ENCODE measurements around the gene DPYD. TPM values are rescaled to one million over a fixed set of nuclear protein-coding genes. Genes with fewer than 3 reads are reported as not detected.

DPYD gene
- total RNA-seq, 1 donor from 2014 or later: 8.8 TPM

- Histone ChIP-seq H2AFZ (ENCODE audit: low read depth, low read length) (no peak overlapping the region), H3K79me2 (ENCODE audit: insufficient read depth, low read length) (no peaks in the 10 kb centered on the region), H3K36me3 (ENCODE audit: insufficient read depth, low read length) (no peaks in the 10 kb centered on the region), H3K4me1 (ENCODE audit: insufficient read depth, low read length) (no peaks in the 10 kb centered on the region), H3K4me2 (ENCODE audit: low read length) (no peak overlapping the region), H4K20me1 (ENCODE audit: insufficient read depth, low read length) (no peaks in the 10 kb centered on the region), H3K9me3 (ENCODE audit: insufficient read depth, low read depth, low read length) (no peaks in the 10 kb centered on the region), H3K9ac (ENCODE audit: low read length) (no peak overlapping the region), H3K4me3 (ENCODE audit: insufficient read depth, low read depth, low read length) (no peak overlapping the region), H3K27ac (ENCODE audit: low read depth, low read length) (no peak overlapping the region), H3K27me3 (ENCODE audit: insufficient read depth, low read length) (no peaks in the 10 kb centered on the region)
- FAIRE-seq: no peak
- no peak for DNase-seq (ENCODE audit: low read depth)
- H3K4me1 Mint-ChIP-seq (ENCODE audit: low read depth, unreplicated experiment): no peaks in the 10 kb centered on the region
- no peak overlapping the region for H3K4me3 Mint-ChIP-seq (ENCODE audit: unreplicated experiment)
- TF ChIP-seq CTCF (IDR thresholded peaks at IDR 0.05; ENCODE audit: insufficient read depth, low read depth, low read length): no peak
- TF ChIP-seq EZH2 (IDR thresholded peaks at IDR 0.05; ENCODE audit: insufficient read depth, low read length): no peak
- H3K27me3 Mint-ChIP-seq (ENCODE audit: low read depth, unreplicated experiment): no peaks in the 10 kb centered on the region
- H3K36me3 Mint-ChIP-seq (ENCODE audit: low read depth, unreplicated experiment): no peaks in the 10 kb centered on the region
- H3K9me3 Mint-ChIP-seq (ENCODE audit: unreplicated experiment): no peaks in the 10 kb centered on the region
- no peak overlapping the region for H3K27ac Mint-ChIP-seq (ENCODE audit: unreplicated experiment)
Observed at GRCh38 chr1:97533358-97533757, 387.5 kb downstream of the DPYD start.

GRCh38 chr1:97529600-97529999, 391.2 kb downstream of the DPYD start:
- no peak overlapping the region for H3K27ac ChIP-seq (ENCODE audit: low read depth, low read length)
- no peaks in the 10 kb centered on the region for H3K4me1 Mint-ChIP-seq (ENCODE audit: low read depth, unreplicated experiment)
- no peak overlapping the region for H3K4me3 Mint-ChIP-seq (ENCODE audit: unreplicated experiment)
- H3K4me1 ChIP-seq (ENCODE audit: insufficient read depth, low read length): no peaks in the 10 kb centered on the region
- FAIRE-seq (no peak), DNase-seq (ENCODE audit: low read depth) (no peak)
- H3K9me3 Mint-ChIP-seq (ENCODE audit: unreplicated experiment): no peaks in the 10 kb centered on the region
- no peak overlapping the region for H3K27ac Mint-ChIP-seq (ENCODE audit: unreplicated experiment)
- H3K9me3 ChIP-seq (ENCODE audit: insufficient read depth, low read depth, low read length): no peaks in the 10 kb centered on the region
- H2AFZ ChIP-seq (ENCODE audit: low read depth, low read length): no peak overlapping the region
- no peak overlapping the region for H3K9ac ChIP-seq (ENCODE audit: low read length)
- H3K36me3 Mint-ChIP-seq (ENCODE audit: low read depth, unreplicated experiment): no peaks in the 10 kb centered on the region
- H3K27me3 Mint-ChIP-seq (ENCODE audit: low read depth, unreplicated experiment): no peaks in the 10 kb centered on the region
- no peaks in the 10 kb centered on the region for H3K27me3 ChIP-seq (ENCODE audit: insufficient read depth, low read length)
- no peaks in the 10 kb centered on the region for H3K79me2 ChIP-seq (ENCODE audit: insufficient read depth, low read length)
- TF ChIP-seq EZH2 (IDR thresholded peaks at IDR 0.05; ENCODE audit: insufficient read depth, low read length) (no peak), CTCF (IDR thresholded peaks at IDR 0.05; ENCODE audit: insufficient read depth, low read depth, low read length) (no peak)
- H4K20me1 ChIP-seq (ENCODE audit: insufficient read depth, low read length): no peaks in the 10 kb centered on the region
- no peak overlapping the region for H3K4me2 ChIP-seq (ENCODE audit: low read length)
- H3K36me3 ChIP-seq (ENCODE audit: insufficient read depth, low read length): no peaks in the 10 kb centered on the region
- no peak overlapping the region for H3K4me3 ChIP-seq (ENCODE audit: insufficient read depth, low read depth, low read length)

- H3K4me3 ChIP-seq (ENCODE audit: insufficient read depth, low read depth, low read length): no peak overlapping the region
- no peak overlapping the region for H3K4me2 ChIP-seq (ENCODE audit: low read length)
- Mint-ChIP-seq H3K27me3 (ENCODE audit: low read depth, unreplicated experiment) (no peaks in the 10 kb centered on the region), H3K4me3 (ENCODE audit: unreplicated experiment) (no peak overlapping the region), H3K36me3 (ENCODE audit: low read depth, unreplicated experiment) (peaks cover 3% of the 10 kb centered on the region), H3K9me3 (ENCODE audit: unreplicated experiment) (peaks cover 10% of the 10 kb centered on the region), H3K27ac (ENCODE audit: unreplicated experiment) (no peak overlapping the region), H3K4me1 (ENCODE audit: low read depth, unreplicated experiment) (no peaks in the 10 kb centered on the region)
- H3K9ac ChIP-seq (ENCODE audit: low read length): no peak overlapping the region
- H3K9me3 ChIP-seq (ENCODE audit: insufficient read depth, low read depth, low read length): no peaks in the 10 kb centered on the region
- H3K4me1 ChIP-seq (ENCODE audit: insufficient read depth, low read length): no peaks in the 10 kb centered on the region
- TF ChIP-seq CTCF (IDR thresholded peaks at IDR 0.05; ENCODE audit: insufficient read depth, low read depth, low read length): no peak
- TF ChIP-seq EZH2 (IDR thresholded peaks at IDR 0.05; ENCODE audit: insufficient read depth, low read length): no peak
- no peaks in the 10 kb centered on the region for H3K36me3 ChIP-seq (ENCODE audit: insufficient read depth, low read length)
- no peak overlapping the region for H3K27ac ChIP-seq (ENCODE audit: low read depth, low read length)
- H4K20me1 ChIP-seq (ENCODE audit: insufficient read depth, low read length): no peaks in the 10 kb centered on the region
- DNase-seq (ENCODE audit: low read depth) (peak; percentile 56), FAIRE-seq (no peak)
- no peaks in the 10 kb centered on the region for H3K27me3 ChIP-seq (ENCODE audit: insufficient read depth, low read length)
- no peak overlapping the region for H2AFZ ChIP-seq (ENCODE audit: low read depth, low read length)
- no peaks in the 10 kb centered on the region for H3K79me2 ChIP-seq (ENCODE audit: insufficient read depth, low read length)
Observed at GRCh38 chr1:97524211-97524610, 396.6 kb downstream of the DPYD start.

Measured in astrocyte (in vitro differentiated cells and primary cell).